GM15510 (cell line): ENCODE results near the gene TRIM39.

Experiments
- POLR2A ChIP-seq: IDR thresholded peaks from 3 replicates; pipeline ENCODE4 v1.6.1; 2011; ENCODE audit warnings: borderline replicate concordance; ENCODE audit not compliant: insufficient read length; ENCODE audit errors: extremely low read depth

TRIM39 gene

GRCh38 chr6:30391240-30391639, 64.5 kb downstream of the TRIM39 start:
- TF ChIP-seq POLR2A = no peak
